Measurements from ENCODE around the gene DCTN3. TPM values are rescaled to one million over a fixed set of nuclear protein-coding genes. Genes with fewer than 3 reads are reported as not detected.

Gene DCTN3
- polyA plus RNA-seq, 1 experiment, result 149 TPM

GRCh38 chr9:34575862-34576596, 44.3 kb downstream of the DCTN3 start:
- no peak for TF ChIP-seq CTCF (IDR thresholded peaks at IDR 0.05; ENCODE audit: insufficient read depth, low read depth, low read length)
- H3K36me3 ChIP-seq (ENCODE audit: control insufficient read depth, insufficient read depth, low read length), result no peaks in the 10 kb centered on the region
- peaks cover 33% of the 10 kb centered on the region for H3K27me3 ChIP-seq (ENCODE audit: control insufficient read depth, insufficient read depth, low read length)
- DNase-seq (ENCODE audit: low read depth), result no peak
- no peak overlapping the region for H3K4me3 ChIP-seq (ENCODE audit: low read depth, low read length)
- ChIA-PET CTCF (interaction anchor here (0.8 to 2.0 kb wide), 5 partner anchors 16 to 172 kb away, joined by 4 to 6 read pairs (median 5); no protein-coding TSS in a partner anchor), POLR2A (no interaction called here)

GRCh38 chr9:34575241-34575640, 45.1 kb downstream of the DCTN3 start:
- POLR2A ChIA-PET, result no interaction called here
- no peak for TF ChIP-seq CTCF (IDR thresholded peaks at IDR 0.05; ENCODE audit: insufficient read depth, low read depth, low read length)
- CTCF ChIA-PET, result interaction anchor here (1.3 to 2.0 kb wide), 2 partner anchors 17 to 28 kb away, joined by 5 to 6 read pairs; no protein-coding TSS in a partner anchor
- H3K4me3 ChIP-seq (ENCODE audit: low read depth, low read length), result no peak overlapping the region
- peaks cover 37% of the 10 kb centered on the region for H3K27me3 ChIP-seq (ENCODE audit: control insufficient read depth, insufficient read depth, low read length)
- no peaks in the 10 kb centered on the region for H3K36me3 ChIP-seq (ENCODE audit: control insufficient read depth, insufficient read depth, low read length)
- DNase-seq (ENCODE audit: low read depth), result no peak

GRCh38 chr9:34574571-34574970, 45.7 kb downstream of the DCTN3 start:
- no peak for DNase-seq (ENCODE audit: low read depth)
- ChIA-PET POLR2A (no interaction called here), CTCF (no interaction called here)
- H3K27me3 ChIP-seq (ENCODE audit: control insufficient read depth, insufficient read depth, low read length), result peaks cover 38% of the 10 kb centered on the region
- no peak for TF ChIP-seq CTCF (IDR thresholded peaks at IDR 0.05; ENCODE audit: insufficient read depth, low read depth, low read length)
- no peaks in the 10 kb centered on the region for H3K36me3 ChIP-seq (ENCODE audit: control insufficient read depth, insufficient read depth, low read length)
- H3K4me3 ChIP-seq (ENCODE audit: low read depth, low read length), result no peak overlapping the region

- no peak overlapping the region for H3K4me3 ChIP-seq (ENCODE audit: low read depth, low read length)
- TF ChIP-seq CTCF (IDR thresholded peaks at IDR 0.05; ENCODE audit: insufficient read depth, low read depth, low read length), result no peak
- peaks cover 33% of the 10 kb centered on the region for H3K27me3 ChIP-seq (ENCODE audit: control insufficient read depth, insufficient read depth, low read length)
- DNase-seq (ENCODE audit: low read depth), result no peak
- POLR2A ChIA-PET, result no interaction called here
- CTCF ChIA-PET, result interaction anchor here (0.8 kb wide), 1 partner anchor 26 kb away, joined by 3 read pairs; no protein-coding TSS in a partner anchor
- no peaks in the 10 kb centered on the region for H3K36me3 ChIP-seq (ENCODE audit: control insufficient read depth, insufficient read depth, low read length)
Observed at GRCh38 chr9:34573599-34574325, 46.5 kb downstream of the DCTN3 start.

GRCh38 chr9:34572628-34573027, 47.7 kb downstream of the DCTN3 start:
- TF ChIP-seq CTCF (IDR thresholded peaks at IDR 0.05; ENCODE audit: insufficient read depth, low read depth, low read length), result no peak
- ChIA-PET CTCF (no interaction called here), POLR2A (no interaction called here)
- Histone ChIP-seq H3K36me3 (ENCODE audit: control insufficient read depth, insufficient read depth, low read length) (no peaks in the 10 kb centered on the region), H3K4me3 (ENCODE audit: low read depth, low read length) (no peak overlapping the region), H3K27me3 (ENCODE audit: control insufficient read depth, insufficient read depth, low read length) (peaks cover 31% of the 10 kb centered on the region)
- DNase-seq (ENCODE audit: low read depth), result no peak
